Stomach (tissue), 4 donors: ENCODE results near the gene CUL4A.

ENCODE experiments used
- EP300 ChIP-seq: sonication (generic); formaldehyde crosslinking; IDR thresholded peaks from one replicate; pipeline ENCODE4 v1.6.1; 2017; ENCODE audit warnings: antibody characterized with exemption
- POLR2A ChIP-seq, 4 donors: fragments of 450-650 bp; IDR thresholded peaks; one replicate each; pipeline ENCODE4 v1.6.1; 2016; ENCODE audit warnings: antibody characterized with exemption in 4 of 4, control low read depth in 2 of 4, mild to moderate bottlenecking in 1 of 4, moderate library complexity in 1 of 4
- POLR2AphosphoS5 ChIP-seq, 3 donors: sonication (generic); formaldehyde crosslinking; IDR thresholded peaks; one replicate each; pipeline ENCODE4 v1.6.1; 2016; ENCODE audit warnings: antibody characterized with exemption in 3 of 3
- TF ChIP-seq, protein P1 (sequence below), 7 experiments: fragments of 450-650 bp in 4 of 7; fragments of 200-600 bp in 3 of 7; sonication (generic) in 3 of 7; IDR thresholded peaks; one replicate each; pipeline ENCODE4 v1.5.1; 2016 to 2019; ENCODE audit warnings: antibody characterized with exemption in 7 of 7, control low read depth in 2 of 7, mild to moderate bottlenecking in 1 of 7

DNA sequence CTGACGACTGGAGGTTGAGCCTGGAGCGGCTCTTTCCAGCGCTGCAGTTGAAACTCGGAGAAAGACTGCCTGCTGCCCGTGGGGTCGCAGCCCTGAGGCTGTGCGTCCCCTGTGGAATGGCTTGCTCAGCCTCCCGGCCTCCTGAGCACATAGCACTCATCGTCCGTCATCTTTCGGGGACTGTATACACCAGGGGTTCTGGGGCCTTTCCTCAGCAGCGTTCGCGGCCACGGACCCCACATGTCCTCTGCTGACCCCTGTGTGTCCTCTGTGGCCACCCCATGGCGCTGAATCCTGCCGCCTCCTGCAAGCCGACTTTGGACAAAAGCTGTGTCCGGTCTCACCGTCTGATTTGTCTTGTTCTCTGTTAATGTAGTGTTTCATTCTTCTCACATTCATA, 20.4 kb downstream of the CUL4A start:
- TF ChIP-seq, protein P1, sequence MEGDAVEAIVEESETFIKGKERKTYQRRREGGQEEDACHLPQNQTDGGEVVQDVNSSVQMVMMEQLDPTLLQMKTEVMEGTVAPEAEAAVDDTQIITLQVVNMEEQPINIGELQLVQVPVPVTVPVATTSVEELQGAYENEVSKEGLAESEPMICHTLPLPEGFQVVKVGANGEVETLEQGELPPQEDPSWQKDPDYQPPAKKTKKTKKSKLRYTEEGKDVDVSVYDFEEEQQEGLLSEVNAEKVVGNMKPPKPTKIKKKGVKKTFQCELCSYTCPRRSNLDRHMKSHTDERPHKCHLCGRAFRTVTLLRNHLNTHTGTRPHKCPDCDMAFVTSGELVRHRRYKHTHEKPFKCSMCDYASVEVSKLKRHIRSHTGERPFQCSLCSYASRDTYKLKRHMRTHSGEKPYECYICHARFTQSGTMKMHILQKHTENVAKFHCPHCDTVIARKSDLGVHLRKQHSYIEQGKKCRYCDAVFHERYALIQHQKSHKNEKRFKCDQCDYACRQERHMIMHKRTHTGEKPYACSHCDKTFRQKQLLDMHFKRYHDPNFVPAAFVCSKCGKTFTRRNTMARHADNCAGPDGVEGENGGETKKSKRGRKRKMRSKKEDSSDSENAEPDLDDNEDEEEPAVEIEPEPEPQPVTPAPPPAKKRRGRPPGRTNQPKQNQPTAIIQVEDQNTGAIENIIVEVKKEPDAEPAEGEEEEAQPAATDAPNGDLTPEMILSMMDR (IDR thresholded peaks at IDR 0.05): no peak
- TF ChIP-seq EP300 (no peak), POLR2A (IDR thresholded peaks at IDR 0.05) (no peak), POLR2AphosphoS5 (IDR thresholded peaks at IDR 0.05) (no peak)
